HG02981 (cell line): ENCODE results near the gene KIF17.
"Not testable (repeated sequence)": the region's sequence is repeated elsewhere in the genome, so short reads cannot be mapped to it uniquely, and the experiment has no call there.

ENCODE experiments used
- ATAC-seq: cut with Tn5 transposase; IDR thresholded peaks from one replicate; pipeline ENCODE4 v1.9.1; 2021; ENCODE audit warnings: mild to moderate bottlenecking, moderate library complexity; ENCODE audit not compliant: unreplicated experiment

KIF17 gene

GRCh38 chr1:20728371-20729154 lies 10.8 kb upstream of the KIF17 start:
- ATAC-seq = no peak

- no peak for ATAC-seq
These were observed 10.0 kb upstream of the KIF17 start for GRCh38 chr1:20727746-20728316.

GRCh38 chr1:20726932-20727745 lies 9.3 kb upstream of the KIF17 start:
- no peak for ATAC-seq

GRCh38 chr1:20726118-20726911 lies 8.5 kb upstream of the KIF17 start:
- ATAC-seq = no peak

- no peak for ATAC-seq
These were observed 7.6 kb upstream of the KIF17 start for GRCh38 chr1:20725189-20726117.

- ATAC-seq = no peak
These were observed 6.8 kb upstream of the KIF17 start for GRCh38 chr1:20724364-20725188.

- ATAC-seq = no peak
These were observed 5.9 kb upstream of the KIF17 start for GRCh38 chr1:20723537-20724363.

GRCh38 chr1:20723159-20723536 lies 5.3 kb upstream of the KIF17 start:
- ATAC-seq = no peak

GRCh38 chr1:20721117-20722061 lies 3.6 kb upstream of the KIF17 start:
- no peak for ATAC-seq

- no peak for ATAC-seq
These were observed 2.9 kb upstream of the KIF17 start for GRCh38 chr1:20720631-20721091.

- no peak for ATAC-seq
These were observed 2.2 kb upstream of the KIF17 start for GRCh38 chr1:20719871-20720620.

GRCh38 chr1:20719261-20719660 lies 1.5 kb upstream of the KIF17 start:
- ATAC-seq = no peak

- not testable (repeated sequence) for ATAC-seq
These were observed 606 bp upstream of the KIF17 start for GRCh38 chr1:20718343-20718882.

- no peak for ATAC-seq
These were observed 1.6 kb downstream of the KIF17 start for GRCh38 chr1:20716232-20716631.

GRCh38 chr1:20715406-20715805 lies 2.4 kb downstream of the KIF17 start:
- ATAC-seq = no peak

GRCh38 chr1:20713440-20713839 lies 4.4 kb downstream of the KIF17 start:
- no peak for ATAC-seq
